ENCODE results near the gene DGKB. TPM values are rescaled to one million over a fixed set of nuclear protein-coding genes. Genes with fewer than 3 reads are reported as not detected.
A peak's percentile ranks its signal among the peaks of the same experiment; 100 is the strongest.
"Not testable (repeated sequence)": the region's sequence is repeated elsewhere in the genome, so short reads cannot be mapped to it uniquely, and the experiment has no call there.

Gene DGKB
- total RNA-seq, 5 donors from 2014 or later (not counting 1 experiment from before 2014, with no cell fraction given): not detected

DNA sequence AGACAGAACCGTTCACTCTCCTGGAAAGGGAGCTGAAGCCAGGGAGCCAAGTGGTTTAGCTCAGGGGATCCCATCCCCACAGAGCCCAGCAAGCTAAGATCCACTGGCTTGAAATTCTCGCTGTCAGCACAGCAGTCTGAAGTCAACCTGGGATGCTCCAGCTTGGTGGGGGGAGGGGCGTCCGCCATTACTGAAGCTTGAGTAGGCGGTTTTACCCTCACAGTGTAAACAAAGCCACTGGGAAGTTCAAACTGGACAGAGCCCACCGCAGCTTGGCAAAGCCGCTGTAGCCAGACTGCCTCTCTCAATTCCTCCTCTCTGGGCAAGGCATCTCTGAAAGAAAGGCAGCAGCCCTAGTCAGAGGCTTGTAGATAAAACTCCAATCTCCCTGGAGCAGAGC, 443.7 kb downstream of the DGKB start:
- ATAC-seq (replicated peaks in 1 of 4); H3K9me3 ChIP-seq; H3K27ac ChIP-seq (ENCODE audit: low read length); H3K27ac Mint-ChIP-seq; H3K9me3 Mint-ChIP-seq; H3K4me3 Mint-ChIP-seq; DNase-seq; H3K4me3 ChIP-seq (ENCODE audit: control insufficient read depth in 1 of 2, extremely low read depth in 1 of 2, low read length in 1 of 2); H3K27me3 ChIP-seq (replicated peaks in 1 of 2; ENCODE audit: control insufficient read depth in 2 of 2, extremely low read depth in 1 of 2, insufficient read depth in 2 of 2, low read length in 1 of 2); H3K36me3 ChIP-seq (ENCODE audit: control insufficient read depth in 2 of 2, extremely low read depth in 1 of 2, insufficient read depth in 1 of 2, low read length in 1 of 2); POLR2A ChIA-PET; H3K27me3 Mint-ChIP-seq; H3K36me3 Mint-ChIP-seq; H3K4me1 ChIP-seq (ENCODE audit: control insufficient read depth in 1 of 2, extremely low read depth in 1 of 2, insufficient read depth in 2 of 2, low read length in 2 of 2); H3K4me1 Mint-ChIP-seq: not testable (repeated sequence)
- CTCF ChIA-PET: interaction anchor here (0.5 to 1.2 kb wide), 4 partner anchors 934 to 1936 kb away, joined by 3 read pairs; no protein-coding TSS in a partner anchor
- WGBS (ENCODE audit: insufficient coverage): no CpG with 5 or more reads among the region's 7 CpGs

DNA sequence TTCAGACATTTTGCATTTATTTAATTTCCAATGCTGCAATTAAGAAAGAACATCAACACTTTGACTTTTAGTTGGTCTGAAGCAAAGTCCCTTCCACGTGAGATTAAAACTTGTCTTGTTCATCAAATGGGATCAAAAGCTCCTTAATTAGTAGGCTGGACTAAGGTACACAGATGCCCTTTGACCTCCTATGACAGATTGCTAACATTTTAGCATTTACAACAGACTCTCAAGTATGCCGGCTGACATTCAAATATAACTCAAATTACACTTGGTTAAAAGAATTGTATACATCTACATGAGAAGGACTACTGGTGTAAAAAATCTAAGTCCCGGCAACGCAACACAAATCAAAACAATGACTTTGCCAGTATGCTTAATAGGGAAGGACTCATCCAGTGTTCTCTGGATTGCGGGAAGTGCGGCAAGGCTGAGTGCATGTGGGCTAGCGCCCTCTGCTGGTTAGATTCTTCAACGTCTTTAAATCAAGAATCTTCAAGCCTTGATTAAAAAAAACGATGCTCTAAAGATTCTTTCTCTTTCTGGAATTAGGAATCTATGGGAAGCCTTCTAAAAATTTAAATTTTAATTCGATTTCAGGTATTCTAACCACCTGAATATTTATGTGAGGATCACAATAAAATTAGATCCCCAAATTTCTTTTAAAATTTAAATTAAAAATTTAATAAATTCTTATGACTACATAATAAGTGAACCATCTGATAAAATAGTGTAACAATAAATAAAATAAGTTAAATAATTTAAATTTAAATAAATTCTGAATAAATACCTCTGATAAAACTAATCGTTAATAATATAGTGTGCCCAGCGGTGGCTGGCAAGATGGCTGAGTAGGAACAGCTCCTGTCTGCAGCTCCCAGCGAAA, 444.7 kb downstream of the DGKB start:
- Mint-ChIP-seq H3K4me3 (no peak overlapping the region), H3K4me1 (peaks cover 0 to 2% (median 2%) of the 10 kb centered on the region in 3 donors), H3K27ac (no peak overlapping the region), H3K27me3 (peaks cover 0 to 4% of the 10 kb centered on the region in 2 donors), H3K36me3 (no peaks in the 10 kb centered on the region), H3K9me3 (no peaks in the 10 kb centered on the region)
- no peaks in the 10 kb centered on the region for H3K9me3 ChIP-seq
- CTCF ChIA-PET: interaction anchor here (0.6 to 1.7 kb wide), 9 partner anchors 10 to 1933 kb away, joined by 3 to 7 read pairs (median 4); no protein-coding TSS in a partner anchor
- POLR2A ChIA-PET: interaction anchor here in 1 of 2 donors (0.6 kb wide), 1 partner anchor 961 kb away, joined by 3 read pairs; no protein-coding TSS in a partner anchor
- H3K27me3 ChIP-seq (replicated peaks in 1 of 2; ENCODE audit: control insufficient read depth in 2 of 2, extremely low read depth in 1 of 2, insufficient read depth in 2 of 2, low read length in 1 of 2): peaks cover 0 to 6% of the 10 kb centered on the region in 2 experiments
- H3K4me3 ChIP-seq (ENCODE audit: control insufficient read depth in 1 of 2, extremely low read depth in 1 of 2, low read length in 1 of 2): no peak overlapping the region
- no peaks in the 10 kb centered on the region for H3K4me1 ChIP-seq (ENCODE audit: control insufficient read depth in 1 of 2, extremely low read depth in 1 of 2, insufficient read depth in 2 of 2, low read length in 2 of 2)
- DNase-seq (peak in 19 of 35 experiments; percentile 1 to 71 (median 17)), ATAC-seq (replicated peaks in 1 of 4) (peak in 1 of 4 experiments; percentile 35)
- H3K36me3 ChIP-seq (ENCODE audit: control insufficient read depth in 2 of 2, extremely low read depth in 1 of 2, insufficient read depth in 1 of 2, low read length in 1 of 2): no peaks in the 10 kb centered on the region
- WGBS (ENCODE audit: insufficient coverage): 40% methylated on average over 4 of the region's 13 CpGs
- no peak overlapping the region for H3K27ac ChIP-seq (ENCODE audit: low read length)

DNA sequence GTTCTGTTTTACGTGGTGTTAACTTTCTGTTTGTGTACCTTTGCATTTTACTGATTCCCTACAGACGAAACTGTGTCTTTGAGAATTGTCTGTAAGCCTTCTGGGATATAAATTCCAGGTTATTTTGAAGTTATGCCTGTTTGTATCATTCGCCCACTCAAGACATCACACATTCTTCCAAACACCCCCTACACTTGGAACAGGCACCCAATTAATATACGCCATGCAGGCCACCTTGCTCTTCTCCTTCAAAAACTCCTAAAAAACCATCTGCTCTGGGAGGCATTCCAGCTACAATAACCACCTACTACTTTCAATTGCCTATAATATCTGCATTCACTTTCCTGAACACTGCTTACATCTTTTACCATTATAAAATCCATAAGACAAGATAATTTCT, 453.3 kb downstream of the DGKB start:
- Histone ChIP-seq H3K27ac (ENCODE audit: low read length) (no peak overlapping the region), H3K4me3 (ENCODE audit: control insufficient read depth in 1 of 2, extremely low read depth in 1 of 2, low read length in 1 of 2) (no peak overlapping the region), H3K36me3 (ENCODE audit: control insufficient read depth in 2 of 2, extremely low read depth in 1 of 2, insufficient read depth in 1 of 2, low read length in 1 of 2) (no peaks in the 10 kb centered on the region), H3K4me1 (ENCODE audit: control insufficient read depth in 1 of 2, extremely low read depth in 1 of 2, insufficient read depth in 2 of 2, low read length in 2 of 2) (peaks cover 0 to 3% of the 10 kb centered on the region in 2 experiments), H3K9me3 (no peaks in the 10 kb centered on the region), H3K27me3 (replicated peaks in 1 of 2; ENCODE audit: control insufficient read depth in 2 of 2, extremely low read depth in 1 of 2, insufficient read depth in 2 of 2, low read length in 1 of 2) (no peaks in the 10 kb centered on the region)
- H3K27me3 Mint-ChIP-seq: no peaks in the 10 kb centered on the region
- H3K9me3 Mint-ChIP-seq: peaks cover 0 to 6% (median 0%) of the 10 kb centered on the region in 3 donors
- no peak overlapping the region for H3K27ac Mint-ChIP-seq
- CTCF ChIA-PET: no interaction called here
- 83% methylated on average over 2 of the region's 4 CpGs for WGBS (ENCODE audit: insufficient coverage)
- POLR2A ChIA-PET: no interaction called here
- DNase-seq (no peak), ATAC-seq (replicated peaks in 1 of 4) (no peak)
- H3K36me3 Mint-ChIP-seq: no peaks in the 10 kb centered on the region
- H3K4me3 Mint-ChIP-seq: no peak overlapping the region
- peaks cover 0 to 14% (median 10%) of the 10 kb centered on the region in 3 donors for H3K4me1 Mint-ChIP-seq

DNA sequence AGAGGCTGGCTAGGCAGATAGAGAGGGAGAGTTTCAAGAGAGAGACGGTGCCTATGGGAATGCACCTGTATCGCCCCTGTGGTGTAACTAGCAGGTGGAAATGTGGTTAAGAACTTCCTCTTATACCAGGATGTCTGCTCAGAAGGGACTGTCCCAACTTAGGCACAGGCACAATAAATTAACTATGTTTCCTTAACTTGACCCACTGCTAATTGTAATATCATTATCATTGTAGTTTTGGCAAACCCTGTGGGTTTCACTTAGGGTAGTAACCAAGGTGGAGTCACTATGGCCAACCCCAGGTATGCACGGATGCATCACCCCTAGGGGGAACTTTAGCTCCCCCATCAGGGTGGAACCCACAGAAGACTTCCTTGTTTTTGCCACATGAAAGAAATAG, 455.7 kb downstream of the DGKB start:
- H3K36me3 ChIP-seq (ENCODE audit: control insufficient read depth in 2 of 2, extremely low read depth in 1 of 2, insufficient read depth in 1 of 2, low read length in 1 of 2): no peaks in the 10 kb centered on the region
- WGBS (ENCODE audit: insufficient coverage): 0% methylated on average over 2 of the region's 3 CpGs
- no peak overlapping the region for H3K27ac Mint-ChIP-seq
- ChIA-PET CTCF (interaction anchor here (0.6 to 1.2 kb wide), 2 partner anchors 10 to 1811 kb away, joined by 3 to 4 read pairs; no protein-coding TSS in a partner anchor), POLR2A (no interaction called here)
- no peaks in the 10 kb centered on the region for H3K36me3 Mint-ChIP-seq
- H3K27ac ChIP-seq (ENCODE audit: low read length): no peak overlapping the region
- no peaks in the 10 kb centered on the region for H3K27me3 ChIP-seq (replicated peaks in 1 of 2; ENCODE audit: control insufficient read depth in 2 of 2, extremely low read depth in 1 of 2, insufficient read depth in 2 of 2, low read length in 1 of 2)
- peaks cover 0 to 6% (median 0%) of the 10 kb centered on the region in 3 donors for H3K9me3 Mint-ChIP-seq
- ATAC-seq (replicated peaks in 1 of 4) (peak in 2 of 4 experiments; percentile 34 to 46), DNase-seq (peak in 4 of 35 experiments; percentile 0 to 6 (median 4))
- no peaks in the 10 kb centered on the region for H3K9me3 ChIP-seq
- H3K4me3 ChIP-seq (ENCODE audit: control insufficient read depth in 1 of 2, extremely low read depth in 1 of 2, low read length in 1 of 2): no peak overlapping the region
- peaks cover 0 to 14% (median 10%) of the 10 kb centered on the region in 3 donors for H3K4me1 Mint-ChIP-seq
- H3K4me1 ChIP-seq (ENCODE audit: control insufficient read depth in 1 of 2, extremely low read depth in 1 of 2, insufficient read depth in 2 of 2, low read length in 2 of 2): peaks cover 0 to 3% of the 10 kb centered on the region in 2 experiments
- no peak overlapping the region for H3K4me3 Mint-ChIP-seq
- no peaks in the 10 kb centered on the region for H3K27me3 Mint-ChIP-seq

DNA sequence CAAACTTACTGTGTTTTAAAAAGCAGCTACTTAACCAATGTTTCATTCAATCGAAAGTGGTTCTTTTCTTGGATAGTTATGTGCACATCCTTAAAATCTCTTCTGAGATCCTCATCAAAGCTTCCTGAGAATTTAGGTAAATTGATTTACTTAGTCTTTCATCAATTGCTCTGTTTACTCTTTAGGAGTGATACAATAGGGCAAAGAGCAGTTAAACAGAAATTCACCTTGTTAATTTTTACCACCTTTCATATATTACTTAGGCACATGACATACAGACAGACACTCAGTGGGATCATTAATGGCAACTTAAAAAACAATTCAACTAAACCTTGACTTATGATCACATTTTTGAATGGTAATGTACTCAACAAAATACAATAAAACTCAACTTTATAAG, 456.3 kb downstream of the DGKB start:
- no CpG with 5 or more reads among the region's 1 CpG for WGBS (ENCODE audit: insufficient coverage)
- CTCF ChIA-PET: no interaction called here
- Histone ChIP-seq H3K27ac (ENCODE audit: low read length) (no peak overlapping the region), H3K4me3 (ENCODE audit: control insufficient read depth in 1 of 2, extremely low read depth in 1 of 2, low read length in 1 of 2) (no peak overlapping the region), H3K36me3 (ENCODE audit: control insufficient read depth in 2 of 2, extremely low read depth in 1 of 2, insufficient read depth in 1 of 2, low read length in 1 of 2) (no peaks in the 10 kb centered on the region), H3K9me3 (no peaks in the 10 kb centered on the region), H3K27me3 (replicated peaks in 1 of 2; ENCODE audit: control insufficient read depth in 2 of 2, extremely low read depth in 1 of 2, insufficient read depth in 2 of 2, low read length in 1 of 2) (no peaks in the 10 kb centered on the region), H3K4me1 (ENCODE audit: control insufficient read depth in 1 of 2, extremely low read depth in 1 of 2, insufficient read depth in 2 of 2, low read length in 2 of 2) (peaks cover 0 to 3% of the 10 kb centered on the region in 2 experiments)
- POLR2A ChIA-PET: no interaction called here
- Mint-ChIP-seq H3K27me3 (no peaks in the 10 kb centered on the region), H3K4me1 (peaks cover 0 to 14% (median 10%) of the 10 kb centered on the region in 3 donors), H3K4me3 (no peak overlapping the region), H3K36me3 (no peaks in the 10 kb centered on the region), H3K27ac (no peak overlapping the region), H3K9me3 (peaks cover 0 to 6% (median 0%) of the 10 kb centered on the region in 3 donors)
- DNase-seq (no peak), ATAC-seq (replicated peaks in 1 of 4) (no peak)

DNA sequence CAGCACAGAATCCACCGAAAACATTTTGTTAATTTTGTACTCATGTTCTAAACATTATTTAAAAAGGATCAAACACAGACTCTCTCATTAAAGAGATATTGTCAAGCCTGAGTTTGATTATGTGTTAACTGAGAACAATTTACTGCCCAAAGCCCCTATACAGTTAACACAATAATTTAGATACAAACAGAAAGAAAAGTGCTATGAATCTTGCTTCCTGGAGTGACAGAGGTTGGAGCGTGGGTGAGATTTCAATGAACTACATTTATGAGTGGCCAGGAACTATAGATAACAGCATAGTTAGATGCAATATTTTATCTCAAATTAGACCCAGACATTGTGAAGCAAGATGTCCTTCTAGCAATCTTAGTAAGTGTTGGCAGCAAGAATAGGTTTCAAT, 464.2 kb downstream of the DGKB start:
- no peaks in the 10 kb centered on the region for H3K36me3 Mint-ChIP-seq
- Histone ChIP-seq H3K4me1 (ENCODE audit: control insufficient read depth in 1 of 2, extremely low read depth in 1 of 2, insufficient read depth in 2 of 2, low read length in 2 of 2) (no peaks in the 10 kb centered on the region), H3K27ac (ENCODE audit: low read length) (no peak overlapping the region), H3K4me3 (ENCODE audit: control insufficient read depth in 1 of 2, extremely low read depth in 1 of 2, low read length in 1 of 2) (no peak overlapping the region), H3K36me3 (ENCODE audit: control insufficient read depth in 2 of 2, extremely low read depth in 1 of 2, insufficient read depth in 1 of 2, low read length in 1 of 2) (no peaks in the 10 kb centered on the region), H3K9me3 (no peaks in the 10 kb centered on the region), H3K27me3 (replicated peaks in 1 of 2; ENCODE audit: control insufficient read depth in 2 of 2, extremely low read depth in 1 of 2, insufficient read depth in 2 of 2, low read length in 1 of 2) (no peaks in the 10 kb centered on the region)
- no CpG with 5 or more reads among the region's 2 CpGs for WGBS (ENCODE audit: insufficient coverage)
- no peak for ATAC-seq (replicated peaks in 1 of 4)
- H3K9me3 Mint-ChIP-seq: no peaks in the 10 kb centered on the region
- DNase-seq: no peak
- no peak overlapping the region for H3K4me3 Mint-ChIP-seq
- H3K27ac Mint-ChIP-seq: no peak overlapping the region
- no peaks in the 10 kb centered on the region for H3K4me1 Mint-ChIP-seq
- no peaks in the 10 kb centered on the region for H3K27me3 Mint-ChIP-seq
- CTCF ChIA-PET: no interaction called here
- POLR2A ChIA-PET: no interaction called here
